C4-2B (cell line): ENCODE measurements around the gene NSUN2.

ENCODE experiments used
- ZFX ChIP-seq: fragments of 450-650 bp; IDR thresholded peaks from 2 replicates; pipeline ENCODE4 v1.6.1; 2017
- TF ChIP-seq, protein P1 (sequence below): fragments of 450-650 bp; conservative IDR thresholded peaks from 2 replicates; pipeline ENCODE4 v1.5.1; 2017; ENCODE audit warnings: mild to moderate bottlenecking

GRCh38 chr5:6594066-6594465 lies 38.8 kb downstream of the NSUN2 start:
- TF ChIP-seq, protein P1, sequence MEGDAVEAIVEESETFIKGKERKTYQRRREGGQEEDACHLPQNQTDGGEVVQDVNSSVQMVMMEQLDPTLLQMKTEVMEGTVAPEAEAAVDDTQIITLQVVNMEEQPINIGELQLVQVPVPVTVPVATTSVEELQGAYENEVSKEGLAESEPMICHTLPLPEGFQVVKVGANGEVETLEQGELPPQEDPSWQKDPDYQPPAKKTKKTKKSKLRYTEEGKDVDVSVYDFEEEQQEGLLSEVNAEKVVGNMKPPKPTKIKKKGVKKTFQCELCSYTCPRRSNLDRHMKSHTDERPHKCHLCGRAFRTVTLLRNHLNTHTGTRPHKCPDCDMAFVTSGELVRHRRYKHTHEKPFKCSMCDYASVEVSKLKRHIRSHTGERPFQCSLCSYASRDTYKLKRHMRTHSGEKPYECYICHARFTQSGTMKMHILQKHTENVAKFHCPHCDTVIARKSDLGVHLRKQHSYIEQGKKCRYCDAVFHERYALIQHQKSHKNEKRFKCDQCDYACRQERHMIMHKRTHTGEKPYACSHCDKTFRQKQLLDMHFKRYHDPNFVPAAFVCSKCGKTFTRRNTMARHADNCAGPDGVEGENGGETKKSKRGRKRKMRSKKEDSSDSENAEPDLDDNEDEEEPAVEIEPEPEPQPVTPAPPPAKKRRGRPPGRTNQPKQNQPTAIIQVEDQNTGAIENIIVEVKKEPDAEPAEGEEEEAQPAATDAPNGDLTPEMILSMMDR: no peak
- TF ChIP-seq ZFX: no peak
